ENCODE measurements around the gene SH2D3A. TPM values are rescaled to one million over a fixed set of nuclear protein-coding genes. Genes with fewer than 3 reads are reported as not detected.

The SH2D3A gene
- total and polyA plus RNA-seq, 2 experiments from 2014 or later: 14.8 to 19.6 TPM

DNA sequence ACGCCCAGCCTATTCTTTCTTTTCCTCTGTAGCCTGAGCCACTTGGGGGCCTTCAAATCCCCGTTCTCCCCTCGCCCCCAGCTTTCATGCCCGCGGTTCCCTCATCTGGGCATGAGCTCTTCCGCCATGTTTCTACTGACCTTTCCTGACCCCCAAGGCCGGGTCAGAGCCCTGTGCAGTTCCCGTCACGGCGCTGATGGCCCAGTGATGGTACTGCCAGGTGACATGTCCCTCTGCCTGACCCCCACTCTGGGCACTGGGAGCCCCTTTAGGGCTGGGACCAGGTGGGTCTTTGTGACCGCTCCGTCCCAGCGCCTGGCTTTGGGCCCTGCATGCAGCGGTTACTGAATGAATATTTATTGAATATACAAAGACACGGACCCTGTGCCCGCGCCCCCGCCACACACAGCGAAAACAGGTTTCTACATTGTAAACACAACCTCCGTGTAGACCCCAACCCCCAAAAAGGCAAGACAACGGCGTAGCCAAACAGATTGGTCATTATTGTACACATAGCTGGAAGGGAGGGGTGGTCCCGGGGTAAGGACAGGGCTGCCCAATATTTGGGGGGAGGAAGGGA is 37.6 kb downstream of the SH2D3A start:
- TF ChIP-seq EZH2phosphoT487 (IDR thresholded peaks at IDR 0.05; ENCODE audit: low read depth, severe bottlenecking, unreplicated experiment) (no peak), CTCF (IDR thresholded peaks at IDR 0.05; ENCODE audit: poor library complexity) (no peak), EZH2 (IDR thresholded peaks at IDR 0.05; ENCODE audit: borderline replicate concordance) (no peak)
- Histone ChIP-seq H3K27ac (peak overlapping the region; percentile 75), H3K79me2 (peaks cover 2% of the 10 kb centered on the region), H3K36me3 (replicated peaks; ENCODE audit: insufficient read depth, low read depth) (no peaks in the 10 kb centered on the region), H2AFZ (no peak overlapping the region), H3K4me3 (no peak overlapping the region), H3K4me2 (peak overlapping the region; percentile 52), H3K9me3 (ENCODE audit: low read depth) (no peaks in the 10 kb centered on the region), H3K4me1 (ENCODE audit: insufficient read depth) (peaks cover 9% of the 10 kb centered on the region), H3K9me2 (replicated peaks; ENCODE audit: insufficient read depth) (no peaks in the 10 kb centered on the region), H4K20me1 (ENCODE audit: insufficient read depth, poor library complexity, severe bottlenecking) (no peaks in the 10 kb centered on the region), H3K27me3 (no peaks in the 10 kb centered on the region)
- DNase-seq (ENCODE audit: low spot score): no peak
- WGBS (ENCODE audit: low lambda C conversion rate, missing lambda C conversion rate): 93% methylated on average over 23 of the region's 23 CpGs

GRCh38 chr19:6728346-6728745 is 38.9 kb downstream of the SH2D3A start:
- Histone ChIP-seq H3K36me3 (replicated peaks; ENCODE audit: insufficient read depth, low read depth) (no peaks in the 10 kb centered on the region), H3K4me3 (no peak overlapping the region), H3K9me3 (ENCODE audit: low read depth) (no peaks in the 10 kb centered on the region), H2AFZ (no peak overlapping the region), H3K79me2 (no peaks in the 10 kb centered on the region), H3K27ac (no peak overlapping the region), H3K9me2 (replicated peaks; ENCODE audit: insufficient read depth) (no peaks in the 10 kb centered on the region), H4K20me1 (ENCODE audit: insufficient read depth, poor library complexity, severe bottlenecking) (no peaks in the 10 kb centered on the region), H3K4me1 (ENCODE audit: insufficient read depth) (peaks cover 11% of the 10 kb centered on the region), H3K27me3 (no peaks in the 10 kb centered on the region), H3K4me2 (no peak overlapping the region)
- DNase-seq (ENCODE audit: low spot score): no peak
- TF ChIP-seq EZH2phosphoT487 (IDR thresholded peaks at IDR 0.05; ENCODE audit: low read depth, severe bottlenecking, unreplicated experiment): no peak
- no peak for TF ChIP-seq CTCF (IDR thresholded peaks at IDR 0.05; ENCODE audit: poor library complexity)
- TF ChIP-seq EZH2 (IDR thresholded peaks at IDR 0.05; ENCODE audit: borderline replicate concordance): no peak
- 70% methylated on average over 8 of the region's 8 CpGs for WGBS (ENCODE audit: low lambda C conversion rate, missing lambda C conversion rate)

DNA sequence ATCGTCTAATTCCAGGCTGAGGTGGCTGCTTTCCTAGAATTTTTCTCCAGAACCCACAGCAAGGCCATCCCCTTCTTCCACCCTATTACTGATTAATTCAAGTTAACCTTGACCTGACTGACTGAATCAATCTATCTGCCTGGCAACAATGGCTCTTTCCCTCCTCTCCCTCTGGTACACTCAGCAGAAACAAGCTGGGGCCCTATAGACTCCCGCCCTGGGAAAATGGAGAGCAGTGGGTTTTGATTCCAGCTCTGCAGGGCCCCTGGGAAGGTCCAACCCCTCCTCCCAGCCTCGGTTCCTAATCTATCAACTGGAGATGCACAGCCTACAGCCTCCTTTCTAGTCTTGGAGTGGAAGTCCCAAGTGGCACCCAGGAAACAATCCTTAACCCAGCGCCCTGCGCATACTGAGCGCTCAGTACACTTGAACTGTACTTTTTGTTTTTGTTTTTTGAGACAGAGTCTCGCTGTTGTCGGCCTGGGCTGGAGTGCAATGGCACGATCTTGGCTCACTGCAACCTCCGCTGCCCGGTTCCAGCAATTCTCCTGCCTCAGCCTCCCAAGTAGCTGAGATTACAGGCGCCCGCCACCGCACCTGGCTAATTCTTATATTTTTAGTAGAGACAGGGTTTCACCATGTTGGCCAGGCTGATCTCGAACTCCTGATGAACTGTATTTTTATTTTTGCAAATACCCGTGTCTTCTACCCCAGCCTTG is 41.6 kb downstream of the SH2D3A start:
- no peaks in the 10 kb centered on the region for H4K20me1 ChIP-seq (ENCODE audit: insufficient read depth, poor library complexity, severe bottlenecking)
- no peaks in the 10 kb centered on the region for H3K9me2 ChIP-seq (replicated peaks; ENCODE audit: insufficient read depth)
- no peaks in the 10 kb centered on the region for H3K79me2 ChIP-seq
- peaks cover 25% of the 10 kb centered on the region for H3K4me1 ChIP-seq (ENCODE audit: insufficient read depth)
- no peaks in the 10 kb centered on the region for H3K9me3 ChIP-seq (ENCODE audit: low read depth)
- TF ChIP-seq EZH2 (IDR thresholded peaks at IDR 0.05; ENCODE audit: borderline replicate concordance) (no peak), EZH2phosphoT487 (IDR thresholded peaks at IDR 0.05; ENCODE audit: low read depth, severe bottlenecking, unreplicated experiment) (no peak), CTCF (IDR thresholded peaks at IDR 0.05; ENCODE audit: poor library complexity) (no peak)
- no peak overlapping the region for H3K4me3 ChIP-seq
- peak overlapping the region; percentile 43 for H3K27ac ChIP-seq
- WGBS (ENCODE audit: low lambda C conversion rate, missing lambda C conversion rate): 88% methylated on average over 16 of the region's 16 CpGs
- no peaks in the 10 kb centered on the region for H3K36me3 ChIP-seq (replicated peaks; ENCODE audit: insufficient read depth, low read depth)
- H3K27me3 ChIP-seq: no peaks in the 10 kb centered on the region
- DNase-seq (ENCODE audit: low spot score): no peak
- H3K4me2 ChIP-seq: peak overlapping the region; percentile 15
- H2AFZ ChIP-seq: no peak overlapping the region

All from hepatocyte (in vitro differentiated cells).